ENCODE measurements around the gene FMN2.

FMN2 gene

DNA sequence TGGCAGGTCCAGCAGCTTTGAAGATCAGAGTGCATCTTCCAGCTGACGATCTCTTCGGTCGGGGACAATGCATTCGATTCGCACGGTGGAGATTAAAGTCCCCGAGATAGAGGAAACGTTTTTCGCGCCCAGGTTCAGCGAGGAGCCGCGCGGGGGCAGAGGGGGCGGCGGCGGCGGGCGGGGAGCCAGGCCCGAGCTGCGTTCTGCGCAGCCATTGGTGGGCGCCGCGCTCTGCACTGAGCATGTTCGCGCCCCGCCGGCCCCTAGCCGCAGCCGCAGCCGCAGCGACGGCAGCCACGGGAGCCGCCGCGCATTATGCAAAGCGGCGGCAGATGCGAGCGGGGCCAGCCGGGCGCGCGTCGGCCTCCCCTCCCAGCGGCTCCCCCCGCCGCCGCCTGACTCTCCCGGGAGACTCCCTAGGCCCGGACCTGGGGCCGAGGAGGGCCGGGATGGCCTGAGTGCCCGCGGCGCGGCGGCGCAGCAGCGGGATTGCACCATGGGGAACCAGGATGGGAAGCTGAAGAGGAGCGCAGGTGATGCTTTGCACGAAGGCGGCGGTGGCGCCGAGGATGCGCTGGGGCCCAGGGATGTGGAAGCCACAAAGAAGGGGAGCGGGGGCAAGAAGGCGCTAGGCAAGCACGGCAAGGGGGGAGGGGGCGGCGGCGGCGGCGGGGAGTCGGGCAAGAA is at the start of gene FMN2:
FMN2 (plus strand) TSS at position 270 of the 687 bp plus-strand sequence; CDS start at position 497, 227 bp downstream.
- ATAC-seq (peak; percentile 49), DNase-seq (peak; percentile 11)

- DNase-seq (no peak), ATAC-seq (no peak)
These were observed 47.1 kb upstream of the FMN2 start for GRCh38 chr1:240044620-240045019.

DNA sequence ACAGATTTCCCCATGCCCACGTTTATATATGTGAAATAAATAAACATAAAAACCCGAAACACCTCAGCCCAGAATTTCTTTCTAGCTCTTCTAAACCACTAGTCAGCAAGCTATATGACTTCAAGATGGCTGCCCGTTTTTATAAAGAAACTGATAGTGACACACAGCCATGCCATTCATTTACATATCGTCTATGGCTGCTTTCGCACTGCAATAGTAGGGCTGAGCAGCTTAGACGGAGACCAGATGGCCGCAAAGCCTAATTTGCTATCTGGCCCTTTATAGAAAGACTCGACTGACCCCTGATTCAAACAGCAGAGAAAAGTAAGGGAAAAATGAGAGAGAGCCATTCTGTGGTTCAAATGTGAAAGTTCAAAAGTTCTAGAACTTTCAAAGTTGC is 45.7 kb upstream of the FMN2 start:
- DNase-seq (no peak), ATAC-seq (no peak)

GRCh38 chr1:240054109-240054701 is 37.5 kb upstream of the FMN2 start:
- ATAC-seq: no peak
- no peak for DNase-seq

DNA sequence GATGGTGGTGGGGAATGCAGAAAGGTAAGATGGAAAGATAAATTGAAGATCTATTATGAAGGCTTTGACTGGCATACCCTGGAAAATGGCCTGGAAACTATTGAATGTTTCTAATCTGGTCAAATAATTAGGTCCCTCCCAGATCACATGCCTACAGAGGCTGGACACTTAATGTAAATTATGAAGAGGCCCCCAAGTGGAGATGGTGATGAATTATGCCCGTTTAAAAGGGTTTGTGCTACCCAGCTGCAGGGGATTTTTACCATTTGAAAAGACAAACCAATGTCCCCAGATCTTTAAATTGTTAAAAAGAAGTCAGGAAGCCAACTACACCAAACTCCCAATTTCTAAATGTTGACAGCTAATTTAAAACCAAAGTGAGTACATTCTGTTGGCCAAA is 35.7 kb upstream of the FMN2 start:
- DNase-seq: no peak
- ATAC-seq: no peak

- ATAC-seq: no peak
- no peak for DNase-seq
These were observed 35.3 kb upstream of the FMN2 start for GRCh38 chr1:240056350-240056749.

DNA sequence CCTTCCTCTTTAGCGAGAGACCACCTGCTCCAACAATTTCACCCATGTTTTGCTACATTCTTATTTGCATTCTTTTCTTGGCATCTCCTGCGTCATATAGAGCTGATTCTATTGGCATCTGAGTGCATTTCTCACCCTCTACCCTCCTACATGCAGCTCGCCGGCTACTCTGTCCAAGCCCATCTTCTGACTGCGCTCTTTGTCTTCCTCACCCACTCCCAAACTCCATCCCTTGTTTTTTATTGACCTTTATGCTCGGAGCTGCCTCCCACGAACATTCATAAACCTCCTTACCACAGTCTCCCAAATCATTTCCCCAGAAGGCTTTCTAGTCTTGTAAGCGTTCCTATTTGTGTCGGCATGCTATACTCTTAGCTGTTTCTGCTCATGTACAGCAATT is 33.6 kb upstream of the FMN2 start:
- DNase-seq (no peak), ATAC-seq (no peak)

GRCh38 chr1:240068961-240069360 is 22.7 kb upstream of the FMN2 start:
- DNase-seq: no peak
- ATAC-seq: no peak

DNA sequence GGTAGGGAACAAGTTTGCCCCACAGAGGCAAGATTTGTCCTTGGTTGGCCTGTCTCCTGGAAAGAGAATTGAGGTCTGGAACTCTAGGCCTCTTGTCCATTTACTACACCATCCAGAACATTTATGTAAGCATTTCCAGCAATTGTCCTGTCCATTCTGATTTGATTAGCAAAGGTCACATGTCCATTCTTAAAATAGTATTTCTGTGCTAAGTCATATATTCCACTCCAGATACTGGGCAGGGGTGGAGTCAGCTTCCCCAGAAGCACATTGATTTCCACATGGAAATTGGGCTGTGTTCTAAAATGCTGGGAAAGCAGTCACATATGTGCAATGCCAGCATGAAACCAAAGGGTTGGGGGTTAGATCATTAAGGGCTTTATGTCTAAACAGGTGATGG is 21.5 kb upstream of the FMN2 start:
- no peak for ATAC-seq
- no peak for DNase-seq

DNA sequence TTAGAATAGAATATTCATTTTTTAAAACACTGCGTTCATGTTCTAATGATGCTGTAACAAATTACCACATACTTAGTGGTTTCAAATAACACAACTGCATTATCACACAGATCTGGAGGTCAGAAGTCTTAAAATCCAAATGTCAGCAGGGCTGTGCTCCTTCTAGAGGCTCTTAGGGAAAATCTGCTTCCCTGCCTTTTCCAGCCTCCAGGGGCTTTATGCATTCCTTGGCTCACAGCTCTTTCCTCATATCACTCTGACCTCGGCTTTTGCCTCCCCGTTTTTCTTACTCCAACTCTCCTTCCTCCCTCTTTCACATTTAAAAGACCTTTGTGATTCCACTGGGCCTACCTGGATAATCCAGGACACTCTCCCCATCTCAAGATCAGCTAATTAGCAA is 18.6 kb upstream of the FMN2 start:
- ATAC-seq: no peak
- DNase-seq: no peak

DNA sequence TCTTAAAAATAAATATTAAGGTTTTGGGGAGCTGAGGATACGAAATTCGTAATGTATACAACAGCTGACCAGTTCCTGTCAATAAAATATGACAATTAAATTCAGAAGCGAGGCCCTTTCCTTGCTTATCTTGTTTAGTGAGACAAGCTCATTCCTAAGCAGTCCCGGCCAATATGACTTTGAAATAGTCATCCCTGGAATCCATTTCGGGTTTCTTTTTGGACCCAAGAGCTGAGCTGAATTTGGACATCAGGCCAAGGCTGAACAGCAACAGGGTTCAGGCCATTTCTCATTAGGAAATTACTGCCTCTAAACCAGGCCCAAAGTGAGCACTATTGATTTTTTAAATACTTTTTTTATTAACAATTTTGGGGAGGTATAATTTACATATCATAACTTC is 17.3 kb upstream of the FMN2 start:
- ATAC-seq (no peak), DNase-seq (no peak)

- ATAC-seq (no peak), DNase-seq (no peak)
These were observed 16.8 kb upstream of the FMN2 start for GRCh38 chr1:240074908-240075307.

GRCh38 chr1:240084337-240084736 is 7.3 kb upstream of the FMN2 start:
- DNase-seq (no peak), ATAC-seq (no peak)

DNA sequence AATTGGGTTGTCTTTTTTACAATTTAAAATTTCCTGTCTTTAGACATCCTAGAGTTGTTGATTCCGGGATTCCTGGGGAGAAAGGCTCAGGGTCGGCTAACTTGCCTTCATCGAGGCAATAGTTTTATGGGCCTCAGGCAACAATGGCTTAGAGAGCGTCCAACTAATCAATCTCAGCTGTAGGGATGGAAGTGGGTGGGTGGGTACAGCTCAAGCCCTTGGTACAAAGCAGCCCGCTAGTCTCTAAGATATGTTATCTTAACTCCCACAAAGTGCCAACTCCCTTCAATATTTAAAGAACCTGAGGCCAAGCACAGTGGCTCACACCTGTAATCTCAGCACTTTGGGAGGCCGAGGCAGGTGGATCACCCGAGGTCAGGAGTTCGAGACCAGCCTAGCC is 6.9 kb upstream of the FMN2 start:
- no peak for DNase-seq
- ATAC-seq: no peak

- ATAC-seq: no peak
- no peak for DNase-seq
These were observed 5.0 kb upstream of the FMN2 start for GRCh38 chr1:240086726-240087125.

- DNase-seq (no peak), ATAC-seq (no peak)
These were observed 1.7 kb upstream of the FMN2 start for GRCh38 chr1:240090014-240090413.

DNA sequence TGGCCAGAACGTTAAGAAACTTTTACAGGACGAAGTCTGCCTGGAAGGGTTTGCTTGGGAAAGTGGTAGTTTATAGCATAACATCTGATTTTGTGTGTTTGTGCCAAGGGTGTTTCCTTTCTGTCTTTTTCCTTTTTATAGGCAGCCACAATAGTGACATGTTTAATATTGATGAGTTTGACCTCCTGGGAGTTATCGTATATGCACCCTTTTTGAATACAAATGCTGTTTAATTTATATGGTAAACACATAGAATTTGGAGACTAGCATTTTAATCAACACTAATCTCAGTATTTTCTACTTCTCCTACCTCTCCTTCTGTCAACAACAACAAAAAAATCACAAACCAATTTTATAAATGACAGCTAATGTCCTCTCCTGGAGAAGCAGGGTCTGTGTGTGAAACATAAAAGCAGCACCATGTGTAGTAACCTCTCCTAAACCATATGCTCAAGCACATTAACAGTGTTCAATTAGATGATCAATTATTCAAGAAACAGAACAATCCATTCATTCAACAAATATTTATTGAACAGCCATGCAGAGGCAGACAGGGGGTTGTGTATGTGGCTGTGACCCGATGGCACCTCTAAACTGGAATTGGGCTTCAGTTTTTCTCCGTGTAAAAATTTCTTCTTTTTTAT is 604 bp upstream of the FMN2 start:
- ATAC-seq (no peak), DNase-seq (no peak)

DNA sequence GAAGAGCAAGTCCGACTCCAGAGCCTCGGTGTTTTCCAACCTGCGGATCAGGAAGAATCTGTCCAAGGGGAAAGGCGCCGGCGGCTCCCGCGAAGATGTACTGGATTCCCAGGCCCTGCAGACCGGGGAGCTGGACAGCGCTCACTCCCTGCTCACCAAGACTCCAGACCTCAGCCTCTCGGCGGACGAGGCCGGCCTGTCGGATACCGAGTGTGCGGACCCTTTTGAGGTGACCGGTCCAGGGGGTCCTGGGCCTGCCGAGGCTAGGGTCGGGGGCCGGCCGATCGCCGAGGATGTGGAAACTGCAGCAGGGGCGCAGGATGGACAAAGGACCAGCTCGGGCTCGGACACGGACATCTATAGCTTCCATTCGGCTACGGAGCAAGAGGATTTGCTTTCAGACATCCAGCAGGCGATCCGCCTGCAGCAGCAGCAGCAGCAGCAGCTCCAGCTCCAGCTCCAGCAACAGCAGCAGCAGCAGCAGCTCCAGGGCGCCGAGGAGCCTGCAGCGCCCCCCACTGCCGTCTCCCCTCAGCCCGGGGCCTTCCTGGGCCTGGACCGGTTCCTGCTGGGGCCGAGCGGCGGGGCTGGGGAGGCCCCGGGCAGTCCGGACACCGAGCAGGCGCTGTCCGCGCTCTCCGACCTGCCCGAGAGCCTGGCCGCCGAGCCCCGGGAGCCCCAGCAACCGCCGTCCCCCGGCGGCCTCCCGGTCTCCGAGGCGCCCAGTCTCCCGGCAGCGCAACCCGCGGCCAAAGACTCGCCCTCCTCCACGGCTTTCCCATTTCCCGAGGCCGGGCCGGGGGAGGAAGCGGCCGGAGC is 827 bp downstream of the FMN2 start:
- DNase-seq: no peak
- ATAC-seq: no peak

DNA sequence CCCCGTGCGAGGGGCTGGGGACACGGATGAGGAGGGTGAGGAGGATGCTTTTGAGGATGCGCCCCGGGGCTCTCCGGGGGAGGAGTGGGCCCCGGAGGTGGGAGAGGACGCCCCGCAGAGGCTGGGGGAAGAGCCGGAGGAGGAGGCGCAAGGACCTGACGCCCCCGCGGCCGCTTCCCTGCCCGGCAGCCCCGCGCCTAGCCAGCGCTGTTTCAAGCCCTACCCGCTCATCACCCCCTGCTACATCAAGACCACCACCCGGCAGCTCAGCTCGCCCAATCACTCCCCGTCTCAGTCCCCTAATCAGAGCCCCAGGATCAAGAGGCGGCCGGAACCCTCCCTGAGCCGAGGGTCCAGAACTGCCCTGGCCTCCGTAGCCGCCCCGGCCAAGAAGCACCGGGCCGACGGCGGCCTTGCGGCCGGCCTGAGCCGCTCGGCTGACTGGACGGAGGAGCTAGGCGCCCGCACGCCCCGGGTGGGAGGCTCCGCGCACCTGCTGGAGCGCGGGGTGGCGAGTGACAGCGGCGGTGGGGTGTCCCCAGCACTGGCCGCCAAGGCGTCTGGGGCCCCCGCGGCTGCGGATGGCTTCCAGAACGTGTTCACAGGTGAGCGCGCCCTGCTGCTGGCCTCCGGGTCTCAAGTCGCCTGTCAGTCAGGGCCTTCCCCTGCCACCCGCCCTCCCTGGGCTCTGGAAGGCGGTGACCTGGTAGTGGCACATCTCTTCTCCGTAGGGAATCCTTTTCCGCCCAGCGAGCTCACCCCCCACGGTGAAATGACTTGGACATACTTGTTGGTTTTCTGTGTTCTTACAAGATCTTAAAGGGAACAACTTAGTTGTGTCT is 1.7 kb downstream of the FMN2 start:
- no peak for DNase-seq
- no peak for ATAC-seq

DNA sequence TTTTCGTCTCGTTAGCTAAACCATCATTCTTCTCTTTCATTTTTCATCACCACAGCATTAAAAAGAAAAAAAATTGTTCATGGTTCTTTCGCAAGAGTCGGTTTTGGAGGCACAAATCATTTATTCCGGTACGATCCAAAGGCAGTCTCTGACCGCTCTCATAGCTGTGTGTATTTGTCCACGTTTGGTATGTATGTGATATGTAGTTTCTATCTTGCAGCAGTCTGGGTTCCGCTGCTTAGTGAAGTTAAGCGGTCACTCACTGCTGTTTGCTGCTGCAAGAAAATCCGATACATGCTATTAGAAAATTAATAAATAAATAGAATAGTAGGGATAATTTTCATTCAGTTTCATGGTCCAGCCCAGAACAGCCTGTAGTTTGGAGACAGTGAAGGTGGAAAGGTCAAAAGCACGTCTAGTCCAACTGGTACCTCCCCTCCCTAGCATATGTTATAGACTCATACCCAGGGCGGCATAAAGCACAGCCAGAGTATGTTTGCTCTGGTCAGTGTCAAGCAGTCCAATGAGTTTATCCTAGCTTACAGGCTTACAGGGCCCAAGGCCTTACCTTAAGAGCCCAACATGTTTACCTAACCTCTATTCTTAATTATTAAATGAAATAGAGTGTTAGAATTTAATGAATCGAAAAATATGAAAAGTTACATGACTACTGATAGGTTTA is 2.5 kb downstream of the FMN2 start:
- no peak for ATAC-seq

GRCh38 chr1:240096974-240097373 is 5.3 kb downstream of the FMN2 start:
- ATAC-seq: no peak
- DNase-seq: no peak

More for the DNA sequence above, 2.5 kb downstream of the FMN2 start:
- no peak for DNase-seq

Data from stimulated activated naive CD8-positive, alpha-beta T cell treated with anti-CD3 and anti-CD28 coated beads, Interleukin-15, Interleukin-2, amounts not matched to agents 100 U/mL and 50 U/mL, for 24 hours (primary cell).